GM18502 (cell line): ENCODE results near the gene MAMDC2.
A peak's percentile ranks its signal among the peaks of the same experiment; 100 is the strongest.

Experiments used
- ATAC-seq: cut with Tn5 transposase; IDR thresholded peaks from one replicate; pipeline ENCODE4 v1.9.1; 2021; ENCODE audit warnings: mild to moderate bottlenecking; ENCODE audit not compliant: unreplicated experiment, poor library complexity

The MAMDC2 gene

DNA sequence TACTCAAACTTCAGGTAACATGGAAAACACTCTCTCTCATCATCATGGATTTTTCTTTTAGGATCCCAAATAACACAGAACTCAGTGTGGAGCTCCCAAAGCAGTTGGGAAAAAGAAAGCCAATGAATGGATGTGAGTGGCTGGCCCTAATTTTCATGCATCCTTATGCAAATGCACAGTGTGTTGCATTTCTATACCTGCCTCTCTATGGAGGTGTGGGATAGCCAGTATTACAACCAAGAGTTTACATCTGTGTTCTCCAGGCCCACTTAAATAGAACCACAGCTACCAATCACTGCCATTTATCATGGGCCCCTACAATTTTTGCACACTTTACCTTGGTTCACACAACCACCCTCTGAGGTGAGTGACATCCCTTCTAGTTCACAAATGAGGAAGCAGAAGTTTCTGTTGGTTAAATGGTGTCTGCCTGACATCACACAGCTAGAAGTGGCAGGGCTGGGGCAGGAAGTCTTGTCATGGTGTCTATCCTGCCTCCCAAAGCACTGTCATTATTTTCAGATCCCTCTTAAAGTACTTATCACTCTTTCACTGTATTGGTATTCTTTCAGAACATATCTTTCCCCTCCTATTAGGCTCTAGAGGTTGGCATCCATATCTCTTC, 17.3 kb downstream of the MAMDC2 start:
- ATAC-seq = peak; percentile 100

DNA sequence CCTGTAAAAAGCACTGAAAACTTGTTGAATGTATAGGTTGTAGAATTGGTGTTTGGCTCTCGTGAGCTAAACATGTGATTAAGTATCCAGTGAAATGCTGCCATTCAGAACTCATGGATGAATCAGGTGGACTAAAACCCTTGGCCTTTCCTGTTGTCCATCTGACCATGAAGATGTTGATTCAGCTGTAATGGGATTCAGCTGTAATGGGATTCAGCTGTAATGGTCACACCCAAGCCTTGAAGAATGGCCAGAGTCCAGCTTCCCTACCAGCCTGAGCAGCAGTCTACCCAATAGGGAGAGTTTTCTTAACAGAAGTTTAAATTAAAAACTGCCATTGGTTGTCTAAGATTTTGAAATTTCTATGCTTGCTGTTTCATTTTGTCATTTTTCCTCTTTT, 18.1 kb downstream of the MAMDC2 start:
- no peak for ATAC-seq

- no peak for ATAC-seq
Observed at GRCh38 chr9:70064496-70064895, 20.8 kb downstream of the MAMDC2 start.

DNA sequence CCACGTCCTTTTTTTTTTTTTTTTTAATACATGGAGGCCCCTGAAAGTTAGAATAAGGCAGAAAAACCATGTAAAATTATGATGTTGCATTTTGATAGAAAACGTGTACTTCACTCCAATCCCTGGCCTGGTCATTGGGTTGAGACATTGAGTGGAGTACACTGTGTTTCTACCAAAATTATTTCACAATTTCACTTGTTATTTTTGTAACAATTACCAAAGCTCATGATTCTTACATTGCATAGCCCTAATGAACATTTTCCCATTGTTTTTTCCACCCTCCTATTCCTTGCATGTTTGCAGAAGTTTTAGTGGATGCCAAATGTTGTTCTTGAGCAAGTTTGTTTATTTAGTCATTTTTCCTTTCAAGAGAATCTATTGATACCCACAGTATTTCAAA, 21.9 kb downstream of the MAMDC2 start:
- ATAC-seq = no peak

- ATAC-seq = no peak
Observed at GRCh38 chr9:70066418-70066817, 22.8 kb downstream of the MAMDC2 start.

DNA sequence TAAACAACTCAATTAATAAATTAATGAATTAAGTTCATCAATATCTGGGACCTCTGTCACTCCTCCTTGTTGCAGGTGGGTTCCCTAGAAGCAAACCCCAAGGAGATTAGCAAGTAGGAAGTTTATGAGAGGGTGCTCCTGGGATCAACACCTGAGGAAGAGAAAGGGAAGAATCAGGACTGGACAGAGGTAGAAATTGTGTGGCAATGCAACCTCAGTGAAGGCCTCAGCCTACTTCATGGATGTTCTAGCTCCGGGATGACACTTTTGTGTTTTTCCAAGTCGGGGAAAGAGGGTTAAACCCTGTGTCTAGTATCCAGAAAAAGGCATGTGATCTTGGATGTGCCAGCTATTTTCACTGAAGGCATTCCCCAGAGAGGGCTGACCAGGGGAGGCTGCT, 23.2 kb downstream of the MAMDC2 start:
- ATAC-seq = no peak

DNA sequence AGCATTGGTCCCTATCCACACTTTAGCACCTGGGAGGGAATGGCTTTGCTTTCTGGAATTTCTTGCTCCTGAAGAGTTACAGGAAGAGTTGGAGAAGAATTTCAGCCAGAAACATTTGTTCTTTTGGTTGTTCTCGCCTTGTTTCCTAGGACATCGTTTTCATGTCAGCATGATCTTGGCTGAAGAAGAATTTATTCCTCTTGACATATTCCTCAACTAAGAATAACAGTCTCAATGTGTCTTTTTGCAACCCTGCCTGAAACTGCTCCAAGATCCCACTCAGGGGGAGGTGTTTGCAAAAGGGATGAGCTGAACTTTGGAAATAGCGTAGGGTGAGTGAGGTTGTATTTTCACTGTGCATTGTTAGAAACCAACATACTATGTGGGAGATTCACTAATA, 26.1 kb downstream of the MAMDC2 start:
- ATAC-seq = no peak

GRCh38 chr9:70073193-70073592, 29.5 kb downstream of the MAMDC2 start:
- no peak for ATAC-seq

- ATAC-seq = no peak
Observed at GRCh38 chr9:70073756-70074155, 30.1 kb downstream of the MAMDC2 start.

- ATAC-seq = no peak
Observed at GRCh38 chr9:70076678-70077077, 33.0 kb downstream of the MAMDC2 start.

GRCh38 chr9:70079417-70080037, 35.9 kb downstream of the MAMDC2 start:
- ATAC-seq = no peak

GRCh38 chr9:70080481-70081119, 37.0 kb downstream of the MAMDC2 start:
- ATAC-seq = no peak

DNA sequence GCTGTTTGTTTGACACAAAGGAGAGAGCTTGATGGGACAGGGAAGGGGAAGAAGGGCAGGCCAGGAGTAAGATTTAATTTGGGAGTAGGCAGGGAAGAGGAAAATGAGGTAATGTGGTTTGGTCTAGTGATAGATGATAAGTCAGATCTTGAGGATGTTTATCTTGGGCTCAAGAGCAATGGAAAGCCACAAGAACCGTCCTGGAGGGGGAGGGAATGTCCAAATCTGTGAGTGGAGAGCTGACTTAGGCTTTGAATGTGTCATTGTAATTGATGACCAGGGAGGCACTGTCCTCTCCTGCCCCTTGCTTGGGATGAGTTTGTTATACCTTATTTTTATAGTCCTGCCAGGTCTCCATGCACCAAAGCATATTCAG, 37.5 kb downstream of the MAMDC2 start:
- no peak for ATAC-seq

DNA sequence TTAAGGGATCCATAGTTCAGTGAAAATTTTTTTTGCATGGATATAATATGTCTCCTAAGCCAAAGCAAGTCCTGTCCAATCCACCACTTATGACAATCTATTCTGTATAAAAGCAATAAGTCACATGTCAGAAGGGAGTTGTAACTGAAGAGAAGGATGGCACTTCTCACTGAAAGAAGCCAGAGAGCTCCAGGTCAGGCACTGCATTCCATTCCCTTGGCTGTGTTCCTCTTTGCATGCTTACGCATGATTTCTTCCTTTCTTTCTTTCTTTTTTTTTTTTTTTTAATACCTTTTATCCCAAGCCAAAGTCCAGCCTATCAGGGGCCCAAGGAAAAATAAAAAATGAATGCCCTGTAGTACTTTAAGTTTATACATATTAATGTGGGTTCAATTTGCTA, 39.8 kb downstream of the MAMDC2 start:
- no peak for ATAC-seq

- no peak for ATAC-seq
Observed at GRCh38 chr9:70085241-70085640, 41.6 kb downstream of the MAMDC2 start.

DNA sequence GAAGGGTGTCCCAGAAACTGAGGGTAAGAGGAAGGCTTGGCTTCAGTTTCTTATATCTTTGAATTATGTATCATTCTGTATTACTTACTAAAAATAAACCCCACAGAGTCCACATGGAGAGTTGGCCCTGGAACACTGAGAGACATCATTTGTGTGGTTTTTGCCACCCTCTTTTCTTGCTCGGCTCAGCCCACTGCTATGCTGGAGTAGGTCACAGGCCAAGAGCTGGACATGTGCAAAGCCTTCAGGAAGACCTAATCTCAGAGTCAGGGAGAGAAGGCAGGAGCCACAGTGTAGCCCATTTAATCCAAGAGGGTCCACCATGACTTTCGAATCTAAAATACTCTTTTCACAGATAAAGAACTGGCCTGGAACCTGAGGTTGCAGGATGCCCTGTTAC, 47.5 kb downstream of the MAMDC2 start:
- ATAC-seq = no peak

DNA sequence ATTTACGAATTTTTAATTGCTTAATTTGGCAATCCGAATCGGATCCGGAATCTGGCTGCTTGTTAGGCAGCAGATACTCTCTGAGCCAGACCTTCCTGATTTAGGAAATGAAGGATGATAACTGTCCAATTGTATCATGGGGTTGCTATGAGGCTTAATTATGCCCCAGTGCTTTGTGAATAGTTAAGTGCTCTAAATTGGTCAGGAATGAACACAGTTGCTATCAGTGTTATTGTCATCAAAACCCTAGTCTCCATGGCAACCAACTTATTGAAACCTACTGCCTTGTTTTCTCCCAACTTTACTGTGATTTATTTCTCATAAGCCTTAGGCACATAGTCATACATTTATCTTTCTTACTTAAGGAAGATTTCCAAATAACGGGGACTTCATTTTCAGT, 47.9 kb downstream of the MAMDC2 start:
- no peak for ATAC-seq

- ATAC-seq = no peak
Observed at GRCh38 chr9:70092190-70092589, 48.5 kb downstream of the MAMDC2 start.

DNA sequence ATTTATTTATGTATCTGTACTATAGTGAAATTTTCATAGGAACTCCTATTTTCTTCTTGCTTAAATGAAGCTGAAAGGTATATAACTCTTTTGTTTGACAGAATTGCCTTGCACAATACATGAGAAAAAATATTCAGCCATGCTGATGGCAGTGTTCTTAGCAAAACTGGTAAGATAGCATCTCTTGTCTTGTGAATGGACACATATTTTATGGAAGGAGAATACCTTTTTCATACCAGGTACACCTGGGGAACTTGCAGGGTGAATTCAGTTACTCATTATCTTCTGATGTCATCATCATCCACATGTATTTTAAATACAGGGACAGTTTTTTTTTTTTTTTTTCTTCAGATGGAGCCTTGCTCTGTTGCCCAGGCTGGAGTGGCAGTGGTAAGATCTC, 49.4 kb downstream of the MAMDC2 start:
- ATAC-seq = no peak

DNA sequence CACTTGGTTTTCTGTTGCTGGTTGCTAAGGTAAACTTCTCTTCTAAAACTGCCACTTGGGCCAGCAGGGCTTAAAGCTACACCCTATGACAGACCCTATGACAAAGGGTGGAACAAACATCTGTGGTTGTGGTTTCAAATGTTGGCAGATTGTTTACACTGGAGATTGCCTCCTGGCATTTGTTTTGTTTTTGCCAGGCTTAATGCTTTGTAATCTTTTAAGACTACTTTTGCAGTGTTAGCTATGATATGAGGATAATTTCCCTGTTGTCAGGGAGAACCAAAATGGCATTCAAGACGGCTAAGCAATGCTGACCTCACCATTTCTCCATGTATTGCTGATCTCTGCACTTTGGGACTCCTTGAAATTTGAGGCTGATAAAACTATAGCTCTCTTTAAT, 50.3 kb downstream of the MAMDC2 start:
- no peak for ATAC-seq

- ATAC-seq = no peak
Observed at GRCh38 chr9:70094747-70095146, 51.1 kb downstream of the MAMDC2 start.

GRCh38 chr9:70097187-70097586, 53.5 kb downstream of the MAMDC2 start:
- ATAC-seq = no peak
